Measurements from ENCODE around the gene LPIN1.

DNA sequence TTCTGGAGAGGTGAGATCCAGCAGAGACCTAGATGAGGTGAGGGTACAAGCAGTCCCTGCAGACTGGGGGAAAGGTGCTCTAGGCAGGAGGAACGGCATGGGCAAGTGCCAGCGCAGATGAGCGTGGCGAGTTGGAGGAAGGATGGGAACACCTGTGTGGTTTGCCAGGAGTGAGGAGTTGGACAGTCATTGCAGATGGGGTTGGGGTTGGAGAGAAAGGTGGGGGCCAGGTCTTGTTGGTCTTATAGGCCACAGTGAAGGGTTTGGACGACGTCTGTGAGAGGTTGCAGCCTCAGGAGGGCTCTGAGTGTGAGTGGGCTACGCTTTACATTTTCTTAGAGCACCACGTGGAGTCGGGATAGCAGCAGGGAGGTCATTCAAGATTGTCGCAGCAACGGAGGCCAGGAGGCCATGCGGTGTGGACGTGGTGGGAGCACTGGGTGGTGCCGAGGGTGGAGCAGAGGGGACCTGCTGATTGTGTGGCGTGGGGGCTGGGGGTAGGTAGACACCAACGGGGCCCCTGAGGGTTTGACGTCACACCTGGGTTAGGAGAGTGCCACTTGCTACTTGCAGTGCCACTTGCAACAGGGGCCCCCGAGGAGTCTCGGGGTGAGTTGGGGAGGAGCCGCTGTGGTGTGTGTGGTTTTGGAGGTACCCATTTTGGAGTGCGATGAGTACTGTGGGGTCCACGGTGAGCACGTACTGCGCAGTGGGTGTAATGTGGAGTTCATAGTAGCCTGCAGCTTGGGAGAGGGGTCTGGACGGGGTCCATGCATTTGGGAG, 66.2 kb downstream of the LPIN1 start:
- no peak for TF ChIP-seq POLR2A (IDR thresholded peaks at IDR 0.05; ENCODE audit: low read length)
- no peak for TF ChIP-seq GATA1 (IDR thresholded peaks at IDR 0.05; ENCODE audit: low read depth, low read length)
